ENCODE results near the gene PRKCI.
"Not testable (repeated sequence)": the region's sequence is repeated elsewhere in the genome, so short reads cannot be mapped to it uniquely, and the experiment has no call there.

GRCh38 chr3:170269673-170270254 is 47.5 kb downstream of the PRKCI start:
- TF ChIP-seq POLR2A, CTCF, POLR2AphosphoS5 (IDR thresholded peaks at IDR 0.05): not testable (repeated sequence)

Measured in suprapubic skin (tissue), 4 donors.